GM23338 (cell line): Measurements from ENCODE around the gene JAZF1.

ENCODE experiments used
- CREB1 ChIP-seq: fragments of 250-450 bp; sonication (Bioruptor Pico); IDR thresholded peaks from 2 replicates; pipeline ENCODE4 v1.5.0; 2020; ENCODE audit warnings: low read depth, mild to moderate bottlenecking, moderate library complexity
- EZH2 ChIP-seq: fragments of 200-600 bp; sonication (generic); IDR thresholded peaks from one replicate; pipeline ENCODE4 v1.8.0; 2017; ENCODE audit warnings: antibody characterized with exemption, mild to moderate bottlenecking, low read depth; ENCODE audit not compliant: unreplicated experiment
- EZH2phosphoT487 ChIP-seq: fragments of 200-600 bp; sonication (generic); IDR thresholded peaks from one replicate; pipeline ENCODE4 v1.8.1; 2018; ENCODE audit warnings: antibody characterized with exemption; ENCODE audit not compliant: unreplicated experiment
- JUNB ChIP-seq: IDR thresholded peaks from one replicate; pipeline ENCODE4 v1.6.1; 2016; ENCODE audit warnings: antibody characterized with exemption; ENCODE audit not compliant: unreplicated experiment
- NANOG ChIP-seq: IDR thresholded peaks from 2 replicates; pipeline ENCODE4 v1.6.1; 2016; ENCODE audit warnings: antibody characterized with exemption, borderline replicate concordance
- POLR2AphosphoS5 ChIP-seq: IDR thresholded peaks from 2 replicates; pipeline ENCODE4 v1.6.1; 2016; ENCODE audit warnings: antibody characterized with exemption, low read depth
- STAT1 ChIP-seq: IDR thresholded peaks from one replicate; pipeline ENCODE4 v1.6.1; 2016; ENCODE audit warnings: antibody characterized with exemption; ENCODE audit not compliant: unreplicated experiment
- ZNF114 ChIP-seq: fragments of 250-450 bp; sonication (Bioruptor Pico); IDR thresholded peaks from 2 replicates; pipeline ENCODE4 v1.5.0; 2020; ENCODE audit warnings: mild to moderate bottlenecking, moderate library complexity
- ZNF331 ChIP-seq: fragments of 250-450 bp; sonication (Bioruptor Pico); IDR thresholded peaks from 2 replicates; pipeline ENCODE4 v1.5.0; 2020; ENCODE audit warnings: low read depth, mild to moderate bottlenecking, moderate library complexity
- TF ChIP-seq, protein P1 (sequence below), 2 experiments: fragments of 200-600 bp in 1 of 2; sonication (generic) in 1 of 2; conservative IDR thresholded peaks; 2 replicates each; pipeline versions ENCODE4 v1.5.1 to v1.6.1; 2016 to 2017; ENCODE audit warnings: antibody characterized with exemption in 2 of 2, low read depth in 2 of 2, mild to moderate bottlenecking in 2 of 2, moderate library complexity in 1 of 2
- TF ChIP-seq, protein P2 (sequence below): IDR thresholded peaks from one replicate; pipeline ENCODE4 v1.6.1; 2018; ENCODE audit warnings: antibody characterized with exemption; ENCODE audit not compliant: unreplicated experiment
- TF ChIP-seq, protein P3 (sequence below): IDR thresholded peaks from 2 replicates; pipeline ENCODE4 v1.6.1; 2016; ENCODE audit warnings: antibody characterized with exemption
- TF ChIP-seq, protein P4 (sequence below): fragments of 250-450 bp; sonication (Bioruptor Pico); IDR thresholded peaks from 2 replicates; pipeline ENCODE4 v1.5.0; 2020; ENCODE audit warnings: mild to moderate bottlenecking, moderate library complexity

DNA sequence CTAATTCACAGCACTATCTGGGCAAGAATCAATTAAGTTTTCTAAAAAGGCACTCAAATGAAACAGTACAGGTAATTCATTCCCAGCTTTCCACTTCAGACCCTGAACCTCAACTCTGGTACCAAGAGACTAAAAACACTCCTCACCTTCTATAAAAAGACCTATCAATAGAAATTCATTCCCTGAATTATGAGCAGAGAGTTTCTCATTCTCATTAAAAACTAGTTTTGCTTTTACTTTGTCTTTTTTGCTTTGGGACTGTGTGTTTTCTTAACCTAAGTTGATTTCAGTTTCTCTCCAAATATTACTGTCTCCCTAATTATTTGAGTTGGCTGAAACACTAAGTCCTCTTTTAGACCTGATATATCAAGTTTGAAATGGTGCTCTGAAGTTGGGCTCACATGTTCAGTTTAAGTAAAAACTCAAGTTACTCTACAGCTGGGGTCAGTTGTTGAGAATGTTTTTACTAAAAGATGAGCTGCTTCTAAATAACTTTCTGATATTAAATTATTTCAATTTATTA lies 189.5 kb downstream of the JAZF1 start:
- TF ChIP-seq POLR2AphosphoS5, result no peak
- TF ChIP-seq EZH2phosphoT487, result no peak
- TF ChIP-seq, protein P1, sequence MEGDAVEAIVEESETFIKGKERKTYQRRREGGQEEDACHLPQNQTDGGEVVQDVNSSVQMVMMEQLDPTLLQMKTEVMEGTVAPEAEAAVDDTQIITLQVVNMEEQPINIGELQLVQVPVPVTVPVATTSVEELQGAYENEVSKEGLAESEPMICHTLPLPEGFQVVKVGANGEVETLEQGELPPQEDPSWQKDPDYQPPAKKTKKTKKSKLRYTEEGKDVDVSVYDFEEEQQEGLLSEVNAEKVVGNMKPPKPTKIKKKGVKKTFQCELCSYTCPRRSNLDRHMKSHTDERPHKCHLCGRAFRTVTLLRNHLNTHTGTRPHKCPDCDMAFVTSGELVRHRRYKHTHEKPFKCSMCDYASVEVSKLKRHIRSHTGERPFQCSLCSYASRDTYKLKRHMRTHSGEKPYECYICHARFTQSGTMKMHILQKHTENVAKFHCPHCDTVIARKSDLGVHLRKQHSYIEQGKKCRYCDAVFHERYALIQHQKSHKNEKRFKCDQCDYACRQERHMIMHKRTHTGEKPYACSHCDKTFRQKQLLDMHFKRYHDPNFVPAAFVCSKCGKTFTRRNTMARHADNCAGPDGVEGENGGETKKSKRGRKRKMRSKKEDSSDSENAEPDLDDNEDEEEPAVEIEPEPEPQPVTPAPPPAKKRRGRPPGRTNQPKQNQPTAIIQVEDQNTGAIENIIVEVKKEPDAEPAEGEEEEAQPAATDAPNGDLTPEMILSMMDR (conservative IDR thresholded peaks at IDR 0.05; ENCODE audit: low read depth in 2 of 2), result no peak
- TF ChIP-seq EZH2, result no peak
- TF ChIP-seq, protein P2, sequence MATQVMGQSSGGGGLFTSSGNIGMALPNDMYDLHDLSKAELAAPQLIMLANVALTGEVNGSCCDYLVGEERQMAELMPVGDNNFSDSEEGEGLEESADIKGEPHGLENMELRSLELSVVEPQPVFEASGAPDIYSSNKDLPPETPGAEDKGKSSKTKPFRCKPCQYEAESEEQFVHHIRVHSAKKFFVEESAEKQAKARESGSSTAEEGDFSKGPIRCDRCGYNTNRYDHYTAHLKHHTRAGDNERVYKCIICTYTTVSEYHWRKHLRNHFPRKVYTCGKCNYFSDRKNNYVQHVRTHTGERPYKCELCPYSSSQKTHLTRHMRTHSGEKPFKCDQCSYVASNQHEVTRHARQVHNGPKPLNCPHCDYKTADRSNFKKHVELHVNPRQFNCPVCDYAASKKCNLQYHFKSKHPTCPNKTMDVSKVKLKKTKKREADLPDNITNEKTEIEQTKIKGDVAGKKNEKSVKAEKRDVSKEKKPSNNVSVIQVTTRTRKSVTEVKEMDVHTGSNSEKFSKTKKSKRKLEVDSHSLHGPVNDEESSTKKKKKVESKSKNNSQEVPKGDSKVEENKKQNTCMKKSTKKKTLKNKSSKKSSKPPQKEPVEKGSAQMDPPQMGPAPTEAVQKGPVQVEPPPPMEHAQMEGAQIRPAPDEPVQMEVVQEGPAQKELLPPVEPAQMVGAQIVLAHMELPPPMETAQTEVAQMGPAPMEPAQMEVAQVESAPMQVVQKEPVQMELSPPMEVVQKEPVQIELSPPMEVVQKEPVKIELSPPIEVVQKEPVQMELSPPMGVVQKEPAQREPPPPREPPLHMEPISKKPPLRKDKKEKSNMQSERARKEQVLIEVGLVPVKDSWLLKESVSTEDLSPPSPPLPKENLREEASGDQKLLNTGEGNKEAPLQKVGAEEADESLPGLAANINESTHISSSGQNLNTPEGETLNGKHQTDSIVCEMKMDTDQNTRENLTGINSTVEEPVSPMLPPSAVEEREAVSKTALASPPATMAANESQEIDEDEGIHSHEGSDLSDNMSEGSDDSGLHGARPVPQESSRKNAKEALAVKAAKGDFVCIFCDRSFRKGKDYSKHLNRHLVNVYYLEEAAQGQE, result no peak
- TF ChIP-seq, protein P3, sequence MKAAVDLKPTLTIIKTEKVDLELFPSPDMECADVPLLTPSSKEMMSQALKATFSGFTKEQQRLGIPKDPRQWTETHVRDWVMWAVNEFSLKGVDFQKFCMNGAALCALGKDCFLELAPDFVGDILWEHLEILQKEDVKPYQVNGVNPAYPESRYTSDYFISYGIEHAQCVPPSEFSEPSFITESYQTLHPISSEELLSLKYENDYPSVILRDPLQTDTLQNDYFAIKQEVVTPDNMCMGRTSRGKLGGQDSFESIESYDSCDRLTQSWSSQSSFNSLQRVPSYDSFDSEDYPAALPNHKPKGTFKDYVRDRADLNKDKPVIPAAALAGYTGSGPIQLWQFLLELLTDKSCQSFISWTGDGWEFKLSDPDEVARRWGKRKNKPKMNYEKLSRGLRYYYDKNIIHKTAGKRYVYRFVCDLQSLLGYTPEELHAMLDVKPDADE, result no peak
- no peak for TF ChIP-seq JUNB
- TF ChIP-seq CREB1, result no peak
- TF ChIP-seq, protein P4, sequence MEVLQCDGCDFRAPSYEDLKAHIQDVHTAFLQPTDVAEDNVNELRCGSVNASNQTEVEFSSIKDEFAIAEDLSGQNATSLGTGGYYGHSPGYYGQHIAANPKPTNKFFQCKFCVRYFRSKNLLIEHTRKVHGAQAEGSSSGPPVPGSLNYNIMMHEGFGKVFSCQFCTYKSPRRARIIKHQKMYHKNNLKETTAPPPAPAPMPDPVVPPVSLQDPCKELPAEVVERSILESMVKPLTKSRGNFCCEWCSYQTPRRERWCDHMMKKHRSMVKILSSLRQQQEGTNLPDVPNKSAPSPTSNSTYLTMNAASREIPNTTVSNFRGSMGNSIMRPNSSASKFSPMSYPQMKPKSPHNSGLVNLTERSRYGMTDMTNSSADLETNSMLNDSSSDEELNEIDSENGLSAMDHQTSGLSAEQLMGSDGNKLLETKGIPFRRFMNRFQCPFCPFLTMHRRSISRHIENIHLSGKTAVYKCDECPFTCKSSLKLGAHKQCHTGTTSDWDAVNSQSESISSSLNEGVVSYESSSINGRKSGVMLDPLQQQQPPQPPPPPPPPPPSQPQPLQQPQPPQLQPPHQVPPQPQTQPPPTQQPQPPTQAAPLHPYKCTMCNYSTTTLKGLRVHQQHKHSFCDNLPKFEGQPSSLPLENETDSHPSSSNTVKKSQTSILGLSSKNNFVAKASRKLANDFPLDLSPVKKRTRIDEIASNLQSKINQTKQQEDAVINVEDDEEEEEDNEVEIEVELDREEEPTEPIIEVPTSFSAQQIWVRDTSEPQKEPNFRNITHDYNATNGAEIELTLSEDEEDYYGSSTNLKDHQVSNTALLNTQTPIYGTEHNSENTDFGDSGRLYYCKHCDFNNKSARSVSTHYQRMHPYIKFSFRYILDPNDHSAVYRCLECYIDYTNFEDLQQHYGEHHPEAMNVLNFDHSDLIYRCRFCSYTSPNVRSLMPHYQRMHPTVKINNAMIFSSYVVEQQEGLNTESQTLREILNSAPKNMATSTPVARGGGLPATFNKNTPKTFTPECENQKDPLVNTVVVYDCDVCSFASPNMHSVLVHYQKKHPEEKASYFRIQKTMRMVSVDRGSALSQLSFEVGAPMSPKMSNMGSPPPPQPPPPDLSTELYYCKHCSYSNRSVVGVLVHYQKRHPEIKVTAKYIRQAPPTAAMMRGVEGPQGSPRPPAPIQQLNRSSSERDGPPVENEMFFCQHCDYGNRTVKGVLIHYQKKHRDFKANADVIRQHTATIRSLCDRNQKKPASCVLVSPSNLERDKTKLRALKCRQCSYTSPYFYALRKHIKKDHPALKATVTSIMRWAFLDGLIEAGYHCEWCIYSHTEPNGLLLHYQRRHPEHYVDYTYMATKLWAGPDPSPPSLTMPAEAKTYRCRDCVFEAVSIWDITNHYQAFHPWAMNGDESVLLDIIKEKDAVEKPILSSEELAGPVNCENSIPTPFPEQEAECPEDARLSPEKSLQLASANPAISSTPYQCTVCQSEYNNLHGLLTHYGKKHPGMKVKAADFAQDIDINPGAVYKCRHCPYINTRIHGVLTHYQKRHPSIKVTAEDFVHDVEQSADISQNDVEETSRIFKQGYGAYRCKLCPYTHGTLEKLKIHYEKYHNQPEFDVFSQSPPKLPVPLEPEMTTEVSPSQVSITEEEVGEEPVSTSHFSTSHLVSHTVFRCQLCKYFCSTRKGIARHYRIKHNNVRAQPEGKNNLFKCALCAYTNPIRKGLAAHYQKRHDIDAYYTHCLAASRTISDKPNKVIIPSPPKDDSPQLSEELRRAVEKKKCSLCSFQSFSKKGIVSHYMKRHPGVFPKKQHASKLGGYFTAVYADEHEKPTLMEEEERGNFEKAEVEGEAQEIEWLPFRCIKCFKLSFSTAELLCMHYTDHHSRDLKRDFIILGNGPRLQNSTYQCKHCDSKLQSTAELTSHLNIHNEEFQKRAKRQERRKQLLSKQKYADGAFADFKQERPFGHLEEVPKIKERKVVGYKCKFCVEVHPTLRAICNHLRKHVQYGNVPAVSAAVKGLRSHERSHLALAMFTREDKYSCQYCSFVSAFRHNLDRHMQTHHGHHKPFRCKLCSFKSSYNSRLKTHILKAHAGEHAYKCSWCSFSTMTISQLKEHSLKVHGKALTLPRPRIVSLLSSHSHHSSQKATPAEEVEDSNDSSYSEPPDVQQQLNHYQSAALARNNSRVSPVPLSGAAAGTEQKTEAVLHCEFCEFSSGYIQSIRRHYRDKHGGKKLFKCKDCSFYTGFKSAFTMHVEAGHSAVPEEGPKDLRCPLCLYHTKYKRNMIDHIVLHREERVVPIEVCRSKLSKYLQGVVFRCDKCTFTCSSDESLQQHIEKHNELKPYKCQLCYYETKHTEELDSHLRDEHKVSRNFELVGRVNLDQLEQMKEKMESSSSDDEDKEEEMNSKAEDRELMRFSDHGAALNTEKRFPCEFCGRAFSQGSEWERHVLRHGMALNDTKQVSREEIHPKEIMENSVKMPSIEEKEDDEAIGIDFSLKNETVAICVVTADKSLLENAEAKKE (CRISPR knock-in tag), result no peak
- no peak for TF ChIP-seq ZNF114 (CRISPR knock-in tag)
- no peak for TF ChIP-seq NANOG
- no peak for TF ChIP-seq ZNF331 (CRISPR knock-in tag)
- no peak for TF ChIP-seq STAT1
